Mammary epithelial cell (primary cell): ENCODE measurements around the gene UVRAG.

ENCODE experiments used
- EZH2 ChIP-seq: IDR thresholded peaks from 2 replicates; pipeline ENCODE4 v1.6.1; 2012; ENCODE audit warnings: low read length, inconsistent platforms, borderline replicate concordance
- TF ChIP-seq, protein P1 (sequence below), 2 donors: IDR thresholded peaks in 1 of 2; conservative IDR thresholded peaks in 1 of 2; 2 replicates each; pipeline ENCODE4 v1.5.1; 2011 to 2012; ENCODE audit warnings: inconsistent platforms in 2 of 2, low read length in 2 of 2, mild to moderate bottlenecking in 2 of 2, control low read depth in 1 of 2, low read depth in 1 of 2; ENCODE audit not compliant: insufficient read depth in 1 of 2; ENCODE audit errors: extremely low read depth in 1 of 2

DNA sequence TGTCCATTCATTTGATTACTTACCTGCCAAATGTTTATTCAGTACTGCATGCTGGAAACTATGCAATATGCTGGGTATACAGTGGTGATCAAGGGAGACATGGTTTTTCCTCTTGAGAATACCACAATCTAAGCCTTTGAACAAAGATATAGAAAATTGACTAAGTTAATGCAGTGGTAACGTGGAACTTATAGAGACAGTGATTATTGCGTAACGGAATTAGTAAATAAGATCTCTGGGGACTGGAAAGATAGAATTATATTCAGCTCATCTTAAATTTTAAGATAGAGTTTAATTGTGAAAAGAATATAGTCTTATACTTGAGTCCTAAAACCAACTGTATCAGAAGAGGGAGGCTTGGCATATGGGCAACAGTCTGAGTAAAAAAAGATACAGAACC is 129.5 kb downstream of the UVRAG start:
- TF ChIP-seq, protein P1, sequence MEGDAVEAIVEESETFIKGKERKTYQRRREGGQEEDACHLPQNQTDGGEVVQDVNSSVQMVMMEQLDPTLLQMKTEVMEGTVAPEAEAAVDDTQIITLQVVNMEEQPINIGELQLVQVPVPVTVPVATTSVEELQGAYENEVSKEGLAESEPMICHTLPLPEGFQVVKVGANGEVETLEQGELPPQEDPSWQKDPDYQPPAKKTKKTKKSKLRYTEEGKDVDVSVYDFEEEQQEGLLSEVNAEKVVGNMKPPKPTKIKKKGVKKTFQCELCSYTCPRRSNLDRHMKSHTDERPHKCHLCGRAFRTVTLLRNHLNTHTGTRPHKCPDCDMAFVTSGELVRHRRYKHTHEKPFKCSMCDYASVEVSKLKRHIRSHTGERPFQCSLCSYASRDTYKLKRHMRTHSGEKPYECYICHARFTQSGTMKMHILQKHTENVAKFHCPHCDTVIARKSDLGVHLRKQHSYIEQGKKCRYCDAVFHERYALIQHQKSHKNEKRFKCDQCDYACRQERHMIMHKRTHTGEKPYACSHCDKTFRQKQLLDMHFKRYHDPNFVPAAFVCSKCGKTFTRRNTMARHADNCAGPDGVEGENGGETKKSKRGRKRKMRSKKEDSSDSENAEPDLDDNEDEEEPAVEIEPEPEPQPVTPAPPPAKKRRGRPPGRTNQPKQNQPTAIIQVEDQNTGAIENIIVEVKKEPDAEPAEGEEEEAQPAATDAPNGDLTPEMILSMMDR (conservative IDR thresholded peaks at IDR 0.05 in 1 of 2, IDR thresholded peaks at IDR 0.05 in 1 of 2; ENCODE audit: extremely low read depth in 1 of 2, insufficient read depth in 1 of 2, low read depth in 1 of 2, low read length in 2 of 2): no peak
- TF ChIP-seq EZH2: no peak
